HT1080 (cell line): ENCODE results near the gene FBXW11. TPM values are rescaled to one million over a fixed set of nuclear protein-coding genes. Genes with fewer than 3 reads are reported as not detected.
"Not testable (repeated sequence)": the region's sequence is repeated elsewhere in the genome, so short reads cannot be mapped to it uniquely, and the experiment has no call there.

Experiments used
- DNase-seq: peaks from one replicate; pipeline ENCODE4 v3.0.0-alpha.2; 2015; ENCODE audit warnings: low read depth
- total RNA-seq: library from RNA; depleted of rRNA; stranded (reverse); fragments of >200 nt; shearing (Covaris generic); gene quantifications from 2 replicates; pipeline ENCODE4 v1.2.3, GENCODE V29; 2014

FBXW11 gene
- total RNA-seq, 1 experiment from 2014 or later, result 77.2 TPM

GRCh38 chr5:171984748-171985419 lies 21.6 kb downstream of the FBXW11 start:
- peak; percentile 96 for DNase-seq

GRCh38 chr5:171981847-171982246 lies 24.6 kb downstream of the FBXW11 start:
- no peak for DNase-seq

- DNase-seq, result no peak
Observed at GRCh38 chr5:171980792-171981191, 25.6 kb downstream of the FBXW11 start.

GRCh38 chr5:171979606-171980005 lies 26.8 kb downstream of the FBXW11 start:
- DNase-seq, result no peak

- DNase-seq, result no peak
Observed at GRCh38 chr5:171978519-171978918, 27.9 kb downstream of the FBXW11 start.

DNA sequence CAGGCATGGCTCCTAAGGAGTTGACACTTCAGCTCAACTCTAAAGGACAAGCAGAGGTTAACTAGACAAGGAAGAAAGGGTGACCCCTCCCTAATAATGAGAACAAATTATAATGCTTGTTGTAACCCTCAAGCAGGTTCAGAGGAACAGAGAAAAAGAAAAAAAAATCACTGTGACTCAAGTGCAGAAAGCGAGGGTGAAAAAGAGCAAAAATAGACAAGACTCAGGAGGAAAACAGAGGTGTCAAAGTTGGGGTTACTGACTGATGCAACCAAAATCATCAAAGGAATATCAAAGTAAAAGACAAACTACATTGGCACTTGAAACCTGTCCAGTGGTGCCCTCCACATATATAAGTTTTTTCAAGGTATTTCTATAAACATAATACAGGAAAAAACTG lies 28.4 kb downstream of the FBXW11 start:
- no peak for DNase-seq

GRCh38 chr5:171977244-171977950 lies 29.0 kb downstream of the FBXW11 start:
- DNase-seq, result not testable (repeated sequence)

DNA sequence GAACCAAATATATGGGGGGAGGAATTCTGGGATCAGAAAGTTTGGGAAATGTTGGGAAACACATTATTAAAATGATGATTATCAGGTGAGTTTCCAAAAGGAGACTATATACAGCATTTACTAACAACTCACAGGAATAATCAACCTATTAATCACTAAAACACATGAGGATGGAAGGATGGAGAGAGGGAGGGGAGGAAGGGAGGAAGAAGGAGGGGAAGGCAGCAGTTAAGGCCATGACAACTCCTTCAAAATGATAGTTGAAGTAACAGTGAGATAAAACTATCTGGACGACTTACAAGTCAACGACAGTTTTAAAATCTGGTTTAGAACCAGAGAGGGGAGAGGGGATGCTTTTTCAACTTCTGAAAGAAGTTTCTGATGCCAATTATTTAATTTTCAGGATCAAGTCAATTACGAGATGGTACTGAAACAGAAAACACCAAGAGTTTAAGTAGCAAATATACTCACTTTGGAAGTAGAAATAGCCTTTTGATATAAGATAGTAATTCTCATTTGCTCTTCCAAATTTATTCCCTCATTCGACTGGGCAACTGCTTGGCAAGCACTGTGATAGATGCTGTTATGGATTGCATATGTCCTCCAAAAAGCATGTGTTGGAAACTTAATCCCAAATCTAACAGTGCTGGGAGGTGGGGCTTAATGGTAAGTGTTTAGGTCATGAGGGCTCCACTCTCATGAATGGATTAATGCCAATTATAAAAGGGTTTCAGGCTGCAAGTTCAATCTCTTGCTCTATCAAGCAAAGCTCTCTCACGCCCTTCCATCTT lies 30.4 kb downstream of the FBXW11 start:
- no peak for DNase-seq

GRCh38 chr5:171975262-171975876 lies 31.1 kb downstream of the FBXW11 start:
- DNase-seq, result no peak

- no peak for DNase-seq
Observed at GRCh38 chr5:171970826-171971225, 35.6 kb downstream of the FBXW11 start.

- DNase-seq, result no peak
Observed at GRCh38 chr5:171969288-171969880, 37.1 kb downstream of the FBXW11 start.

DNA sequence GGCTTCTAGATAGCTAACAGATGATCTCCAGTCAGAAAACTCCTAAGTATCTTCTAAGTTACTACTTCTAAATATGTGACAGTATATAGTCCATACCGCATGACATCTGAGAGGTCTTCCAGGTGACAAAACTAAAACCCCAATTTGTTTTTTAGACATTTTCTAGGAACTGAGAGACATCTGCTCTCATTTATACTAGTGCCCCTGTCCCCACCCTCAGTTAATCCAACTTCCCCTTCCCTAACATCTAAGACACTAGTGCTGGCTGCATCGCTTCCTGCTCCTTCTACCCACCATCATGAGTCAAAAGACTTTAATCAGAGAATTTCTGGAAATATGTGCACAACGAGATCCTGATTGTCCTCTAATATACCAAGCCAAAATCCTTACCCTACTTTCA lies 37.9 kb downstream of the FBXW11 start:
- DNase-seq, result no peak

GRCh38 chr5:171966964-171967363 lies 39.5 kb downstream of the FBXW11 start:
- no peak for DNase-seq

DNA sequence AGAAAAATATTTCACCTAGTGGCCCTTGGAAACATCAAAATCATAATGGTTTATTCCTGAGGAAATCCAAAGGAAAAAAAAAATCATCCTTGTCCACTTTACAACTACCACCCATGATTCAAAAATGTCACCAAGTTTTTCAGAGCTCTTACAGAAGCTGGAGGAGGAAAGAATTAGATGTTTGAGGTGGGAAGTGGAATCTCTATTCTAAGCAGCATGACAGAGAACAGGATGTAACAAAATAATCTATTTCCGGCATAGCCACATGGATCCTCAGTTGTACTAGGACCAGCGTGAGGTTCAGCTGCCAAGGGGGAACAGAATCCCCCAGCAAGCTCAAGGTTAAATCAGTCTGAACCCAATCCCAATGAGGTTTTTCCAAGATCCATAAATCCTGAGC lies 40.2 kb downstream of the FBXW11 start:
- no peak for DNase-seq

DNA sequence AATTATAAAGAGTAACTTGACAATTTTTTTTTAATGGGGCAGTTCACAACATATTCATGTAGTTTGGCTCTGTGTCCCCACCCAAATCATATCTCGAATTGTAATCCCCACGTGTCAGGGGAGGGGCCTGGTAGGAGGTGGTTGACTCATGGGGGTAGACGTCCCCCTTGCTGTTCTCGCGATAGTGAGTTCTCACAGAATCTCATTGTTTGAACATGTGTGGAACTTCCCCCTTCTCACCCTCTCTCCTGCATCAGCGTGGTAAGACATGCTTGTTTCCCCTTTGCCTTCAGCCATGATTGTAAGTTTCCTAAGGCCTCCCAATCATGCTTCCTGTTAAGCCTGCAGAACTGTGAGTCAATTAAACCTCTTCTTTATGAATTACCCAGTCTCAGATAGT lies 40.7 kb downstream of the FBXW11 start:
- no peak for DNase-seq

- no peak for DNase-seq
Observed at GRCh38 chr5:171963416-171963815, 43.0 kb downstream of the FBXW11 start.

- DNase-seq, result no peak
Observed at GRCh38 chr5:171961117-171961516, 45.3 kb downstream of the FBXW11 start.

- DNase-seq, result no peak
Observed at GRCh38 chr5:171957591-171958251, 48.7 kb downstream of the FBXW11 start.

GRCh38 chr5:171956887-171957495 lies 49.4 kb downstream of the FBXW11 start:
- DNase-seq, result no peak

- DNase-seq, result no peak
Observed at GRCh38 chr5:171956314-171956713, 50.1 kb downstream of the FBXW11 start.
